HK-2 (cell line): Measurements from ENCODE around the gene PDGFC.
A peak's percentile ranks its signal among the peaks of the same experiment; 100 is the strongest.

ENCODE experiments used
- DNase-seq: peaks from one replicate; pipeline ENCODE4 v3.0.0-alpha.2; 2018; ENCODE audit not compliant: unreplicated experiment

Gene PDGFC

GRCh38 chr4:156782491-156782890 is 189.1 kb downstream of the PDGFC start:
- DNase-seq: no peak

GRCh38 chr4:156781852-156782251 is 189.7 kb downstream of the PDGFC start:
- no peak for DNase-seq

- DNase-seq: peak; percentile 42
These were observed 191.8 kb downstream of the PDGFC start for GRCh38 chr4:156779774-156780173.

- DNase-seq: no peak
These were observed 192.6 kb downstream of the PDGFC start for GRCh38 chr4:156779042-156779441.

GRCh38 chr4:156778606-156779005 is 193.0 kb downstream of the PDGFC start:
- no peak for DNase-seq

- DNase-seq: no peak
These were observed 193.5 kb downstream of the PDGFC start for GRCh38 chr4:156778093-156778492.

- no peak for DNase-seq
These were observed 195.8 kb downstream of the PDGFC start for GRCh38 chr4:156775813-156776212.

- peak; percentile 49 for DNase-seq
These were observed 197.2 kb downstream of the PDGFC start for GRCh38 chr4:156774422-156774821.

- DNase-seq: no peak
These were observed 197.8 kb downstream of the PDGFC start for GRCh38 chr4:156773648-156774357.

GRCh38 chr4:156771171-156771837 is 200.3 kb downstream of the PDGFC start:
- DNase-seq: no peak

GRCh38 chr4:156770140-156770539 is 201.5 kb downstream of the PDGFC start:
- DNase-seq: no peak

GRCh38 chr4:156767911-156768415 is 203.6 kb downstream of the PDGFC start:
- DNase-seq: no peak

- DNase-seq: no peak
These were observed 204.8 kb downstream of the PDGFC start for GRCh38 chr4:156766846-156767245.

- DNase-seq: no peak
These were observed 206.3 kb downstream of the PDGFC start for GRCh38 chr4:156765277-156765676.

GRCh38 chr4:156764846-156765245 is 206.8 kb downstream of the PDGFC start:
- no peak for DNase-seq

- DNase-seq: no peak
These were observed 207.5 kb downstream of the PDGFC start for GRCh38 chr4:156764145-156764544.

- no peak for DNase-seq
These were observed 208.1 kb downstream of the PDGFC start for GRCh38 chr4:156763511-156763910.

- no peak for DNase-seq
These were observed 208.7 kb downstream of the PDGFC start for GRCh38 chr4:156762851-156763250.

GRCh38 chr4:156756118-156756517 is 215.5 kb downstream of the PDGFC start:
- no peak for DNase-seq

GRCh38 chr4:156754832-156755570 is 216.6 kb downstream of the PDGFC start:
- DNase-seq: no peak

- DNase-seq: no peak
These were observed 220.1 kb downstream of the PDGFC start for GRCh38 chr4:156751486-156751885.
